ENCODE results near the gene BMP10.

- TF ChIP-seq CTCF (conservative IDR thresholded peaks at IDR 0.05; ENCODE audit: low read depth, low read length) (no peak), EZH2 (IDR thresholded peaks at IDR 0.05; ENCODE audit: low read length, unreplicated experiment) (no peak), EZH2phosphoT487 (IDR thresholded peaks at IDR 0.05; ENCODE audit: borderline replicate concordance, low read length) (no peak)
These were observed 21.6 kb downstream of the BMP10 start for GRCh38 chr2:68849579-68850030.

Measured in PC-3 (cell line).